Left kidney (tissue), 2 donors: ENCODE results near the gene SMIM14. TPM values are rescaled to one million over a fixed set of nuclear protein-coding genes. Genes with fewer than 3 reads are reported as not detected.
A peak's percentile ranks its signal among the peaks of the same experiment; 100 is the strongest.
"Not testable (repeated sequence)": the region's sequence is repeated elsewhere in the genome, so short reads cannot be mapped to it uniquely, and the experiment has no call there.

Experiments used
- DNase-seq: peaks from one replicate; pipeline ENCODE4 v3.0.0-alpha.2; 2013
- polyA plus RNA-seq: library from polyadenylated mRNA; unstranded; fragments of 120-200 nt; gene quantifications from one replicate; pipeline ENCODE4 v1.2.1, GENCODE V29; 2013; ENCODE audit not compliant: insufficient read length

The SMIM14 gene
- polyA plus RNA-seq, 1 donor, result 55.9 TPM

GRCh38 chr4:39533541-39533940 is 105.1 kb downstream of the SMIM14 start:
- DNase-seq, result no peak

GRCh38 chr4:39532237-39532636 is 106.4 kb downstream of the SMIM14 start:
- DNase-seq, result not testable (repeated sequence)

- DNase-seq, result no peak
These were observed 108.0 kb downstream of the SMIM14 start for GRCh38 chr4:39530682-39531081.

DNA sequence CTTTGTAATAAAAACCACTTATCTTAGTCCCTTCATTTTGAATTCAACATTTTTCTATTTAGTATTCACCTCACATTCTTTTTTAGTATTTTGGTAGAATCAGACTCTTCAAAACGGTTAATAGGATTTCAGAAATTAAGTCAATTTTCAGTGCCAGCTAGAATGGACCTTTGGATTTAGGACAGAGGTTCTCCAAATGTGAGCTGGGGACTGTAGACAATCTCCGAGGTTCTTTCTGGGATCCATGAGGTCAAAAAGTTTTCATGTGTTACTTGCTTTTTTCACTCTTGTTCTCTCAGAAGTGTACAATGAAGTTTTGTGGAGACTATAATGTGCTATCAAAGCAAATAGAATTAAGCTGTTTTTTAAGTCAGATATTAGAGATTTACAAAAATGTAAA is 109.1 kb downstream of the SMIM14 start:
- no peak for DNase-seq

DNA sequence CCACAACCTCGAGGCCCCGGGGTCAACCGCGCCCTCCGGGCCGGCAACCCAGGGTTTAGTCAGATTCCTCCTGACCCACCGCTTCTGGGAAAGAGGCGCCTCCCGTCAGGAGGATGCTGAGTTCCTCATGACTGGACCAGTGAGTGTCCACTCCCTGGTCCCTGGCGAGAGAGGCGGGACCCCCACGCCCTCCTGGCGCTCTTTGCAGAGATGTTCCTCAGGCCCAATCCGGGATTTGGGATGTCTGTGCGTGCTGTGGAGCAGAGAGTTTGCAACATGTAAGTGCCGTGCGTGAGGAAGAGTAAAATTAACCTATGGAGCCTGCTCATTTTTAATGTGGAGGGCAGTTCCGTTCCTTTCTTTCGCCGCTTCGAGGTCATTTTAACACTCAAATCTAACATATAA is 110.6 kb downstream of the SMIM14 start:
- DNase-seq, result no peak

- DNase-seq, result peak; percentile 98
These were observed 111.2 kb downstream of the SMIM14 start, which contains the start of gene UGDH for GRCh38 chr4:39527296-39528060. UGDH (minus strand) TSS chr4:39527439; CDS start chr4:39521512, 5,927 bp downstream.

DNA sequence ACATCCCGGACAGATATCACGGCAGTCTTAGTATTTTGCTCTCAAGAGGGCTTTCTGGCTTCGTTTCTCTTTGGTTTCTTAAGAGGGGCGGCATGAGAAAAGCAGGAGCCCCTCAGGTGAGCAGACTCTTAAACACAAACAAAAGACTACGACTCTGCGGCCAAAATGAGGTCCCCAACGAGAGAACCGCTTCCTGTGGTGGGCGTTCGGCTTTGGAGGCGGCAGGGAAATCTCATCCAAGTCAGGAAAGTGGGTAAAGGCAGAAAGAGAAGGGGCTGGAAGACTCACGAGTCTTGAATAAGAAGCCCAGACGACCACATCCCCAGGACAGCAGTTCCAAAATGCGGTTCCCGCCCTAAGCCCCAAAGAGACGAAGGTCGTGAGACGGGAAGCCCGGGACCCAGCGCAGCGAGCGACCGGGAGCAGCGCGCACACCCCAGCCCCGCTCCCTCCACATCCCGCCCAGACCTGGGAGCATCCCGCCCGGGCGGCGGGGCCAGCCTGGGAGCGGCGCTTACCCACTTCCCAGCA is 111.8 kb downstream of the SMIM14 start:
- peak; percentile 40 for DNase-seq

DNA sequence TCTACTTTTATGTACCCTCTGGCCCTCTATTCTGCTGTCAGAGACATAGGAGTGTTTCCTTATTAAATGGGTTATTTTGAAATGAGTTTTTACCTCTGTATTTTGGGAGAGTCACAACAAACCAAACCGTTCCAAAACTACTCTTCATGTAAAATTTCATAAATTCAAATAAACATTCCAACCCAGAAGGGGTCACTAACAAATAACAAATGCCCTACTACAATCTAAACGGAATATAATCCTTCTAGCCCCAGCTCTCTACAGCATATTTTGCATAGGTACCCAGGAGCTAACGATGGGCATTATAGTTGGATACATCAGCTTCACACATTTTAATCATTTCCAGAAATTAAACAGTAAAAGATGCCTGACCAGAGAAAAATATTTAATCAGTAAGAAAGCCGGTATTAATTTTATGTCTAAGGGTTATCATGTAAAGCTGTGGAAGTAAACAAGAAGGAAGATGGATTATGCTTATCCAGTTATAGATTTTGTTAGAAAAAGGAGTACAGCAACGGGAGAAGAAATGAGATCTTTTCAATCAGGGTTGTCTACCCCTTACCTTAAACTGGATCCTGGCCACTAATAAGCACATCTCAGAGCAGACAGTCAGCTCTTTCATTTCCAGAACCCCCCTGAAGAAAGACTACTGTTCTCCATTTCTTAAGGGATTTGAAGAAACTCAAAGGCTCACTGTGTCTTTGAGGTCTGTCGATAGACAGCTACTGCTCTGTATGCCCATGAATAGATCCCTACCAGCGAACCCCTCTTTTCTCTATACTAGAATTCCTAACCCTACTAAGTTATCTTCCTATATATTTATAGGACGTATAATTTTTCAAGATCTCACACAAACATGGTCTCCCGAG is 112.6 kb downstream of the SMIM14 start:
- no peak for DNase-seq

- DNase-seq, result no peak
These were observed 114.3 kb downstream of the SMIM14 start for GRCh38 chr4:39524161-39524957.

DNA sequence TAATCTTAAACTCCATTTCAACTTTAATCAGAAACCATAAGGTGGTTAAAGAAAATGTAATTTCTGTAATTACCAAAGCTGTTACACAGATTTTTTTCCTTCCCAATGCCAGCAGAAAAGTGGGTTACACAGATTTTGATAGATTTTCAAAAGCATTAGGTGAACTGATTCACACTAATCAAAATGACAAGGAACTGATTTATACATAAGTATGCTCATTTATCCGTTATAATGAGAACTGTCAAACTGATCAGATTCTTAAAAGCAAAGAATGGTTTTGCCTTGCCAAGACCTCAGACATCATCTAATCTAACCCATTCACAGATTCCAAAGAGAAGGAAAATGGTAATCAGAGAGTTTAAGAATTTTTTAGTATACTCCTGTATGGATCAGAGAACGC is 116.6 kb downstream of the SMIM14 start:
- no peak for DNase-seq

DNA sequence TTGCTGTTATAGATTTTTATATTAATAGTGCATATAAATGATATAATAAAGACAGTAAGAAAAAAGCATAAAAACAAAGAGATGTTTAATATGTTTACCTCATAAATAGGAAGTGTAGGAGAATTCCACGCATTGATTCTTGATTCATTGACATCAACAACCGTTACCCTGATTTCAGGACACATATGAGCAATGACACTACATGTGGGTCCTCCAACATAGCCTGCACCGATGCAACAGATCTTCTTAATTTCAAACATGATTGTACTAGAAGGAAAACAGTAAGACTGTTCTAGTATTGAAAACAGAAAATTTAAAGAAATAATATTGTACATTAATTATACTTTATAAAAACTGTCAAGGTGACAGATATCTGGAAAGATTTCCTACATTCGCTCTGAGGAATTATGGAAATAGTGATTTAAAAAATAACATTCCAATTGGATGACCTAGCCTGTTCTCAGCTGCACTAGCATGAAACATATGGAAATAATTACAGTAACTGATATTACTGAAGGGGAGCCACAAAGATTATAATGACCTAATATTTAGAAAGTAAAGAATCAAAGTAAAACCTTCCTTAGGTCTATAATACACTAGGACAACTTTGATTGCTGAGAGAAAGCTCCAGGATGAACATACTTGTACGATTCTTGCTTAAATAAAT is 117.3 kb downstream of the SMIM14 start:
- no peak for DNase-seq

DNA sequence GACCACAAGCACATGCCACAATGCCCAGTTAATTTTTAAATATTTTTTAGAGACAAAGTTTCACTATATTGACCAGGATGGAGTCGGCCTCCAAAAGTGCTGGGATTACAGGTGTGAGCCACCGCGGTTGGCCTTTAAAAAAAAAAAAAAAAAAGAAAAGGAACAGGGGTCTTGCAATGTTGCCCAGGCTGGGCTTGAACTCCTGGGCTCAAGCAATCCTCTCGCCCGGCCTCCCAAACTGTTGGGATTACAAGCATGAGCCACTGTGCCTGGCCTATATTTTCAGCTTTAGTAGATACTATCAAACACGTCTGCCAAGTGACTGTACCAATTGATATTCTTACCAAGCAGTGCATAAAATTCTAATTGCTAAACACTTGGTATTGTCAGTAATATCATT is 120.2 kb downstream of the SMIM14 start:
- no peak for DNase-seq

DNA sequence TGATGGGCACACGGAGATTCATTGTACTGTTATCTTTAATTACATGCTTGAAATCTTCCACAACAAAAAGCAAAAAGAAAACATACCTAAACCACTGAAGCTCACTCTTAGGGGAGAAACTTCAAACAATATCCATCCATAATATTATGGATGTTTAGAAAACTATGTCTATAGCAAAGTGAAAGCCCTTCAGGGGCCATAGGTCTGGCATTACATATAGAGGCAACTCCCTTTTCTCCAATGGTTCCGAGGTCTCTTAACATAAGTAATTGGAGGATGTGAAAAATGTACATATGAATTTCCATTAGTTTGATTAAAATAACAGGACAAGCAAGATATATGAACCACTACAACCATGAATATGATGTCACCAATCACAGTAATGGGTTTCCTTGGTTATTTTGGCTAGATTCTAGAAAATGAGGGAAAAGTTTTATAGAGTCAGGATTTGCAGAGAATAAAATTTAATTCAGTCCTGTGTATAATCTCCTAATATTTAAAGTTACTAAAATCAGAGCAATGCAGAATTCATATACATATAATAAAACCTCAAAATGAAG is 122.2 kb downstream of the SMIM14 start:
- DNase-seq, result no peak

DNA sequence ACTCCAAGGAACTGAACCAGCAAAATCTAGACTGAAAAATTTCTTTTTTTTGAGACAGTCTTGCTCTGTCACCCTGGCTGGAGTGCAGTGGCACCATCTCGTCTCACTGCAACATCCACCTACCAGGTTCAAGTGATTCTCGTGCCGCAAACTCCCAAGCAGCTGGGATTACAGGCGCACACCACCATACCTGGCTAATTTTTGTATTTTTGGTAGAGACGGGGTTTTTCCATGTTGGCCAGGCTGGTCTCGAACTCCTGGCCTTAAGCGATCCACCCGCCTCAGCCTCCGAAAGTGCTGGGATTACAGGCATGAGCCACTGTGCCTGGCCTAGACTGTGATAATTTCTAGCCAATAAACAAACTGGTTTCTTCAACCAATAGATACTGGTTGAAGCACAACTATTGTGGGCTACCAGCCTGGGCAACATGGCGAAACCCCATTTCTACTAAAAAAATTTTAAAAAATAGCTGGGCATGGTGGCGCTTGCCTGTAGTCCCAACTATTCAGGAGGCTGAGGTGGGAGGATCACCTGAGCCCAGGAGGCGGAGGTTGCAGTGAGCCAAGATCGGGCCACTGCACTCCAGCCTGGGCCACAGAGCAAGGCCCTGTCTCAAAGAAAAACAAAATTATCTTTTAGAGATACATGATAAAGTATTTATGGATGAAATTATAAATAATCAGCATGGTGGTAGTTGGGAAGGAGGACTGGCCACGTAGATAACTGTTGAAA is 122.8 kb downstream of the SMIM14 start:
- not testable (repeated sequence) for DNase-seq

GRCh38 chr4:39514888-39515401 is 123.7 kb downstream of the SMIM14 start:
- no peak for DNase-seq

- DNase-seq, result not testable (repeated sequence)
These were observed 124.4 kb downstream of the SMIM14 start for GRCh38 chr4:39514266-39514665.

DNA sequence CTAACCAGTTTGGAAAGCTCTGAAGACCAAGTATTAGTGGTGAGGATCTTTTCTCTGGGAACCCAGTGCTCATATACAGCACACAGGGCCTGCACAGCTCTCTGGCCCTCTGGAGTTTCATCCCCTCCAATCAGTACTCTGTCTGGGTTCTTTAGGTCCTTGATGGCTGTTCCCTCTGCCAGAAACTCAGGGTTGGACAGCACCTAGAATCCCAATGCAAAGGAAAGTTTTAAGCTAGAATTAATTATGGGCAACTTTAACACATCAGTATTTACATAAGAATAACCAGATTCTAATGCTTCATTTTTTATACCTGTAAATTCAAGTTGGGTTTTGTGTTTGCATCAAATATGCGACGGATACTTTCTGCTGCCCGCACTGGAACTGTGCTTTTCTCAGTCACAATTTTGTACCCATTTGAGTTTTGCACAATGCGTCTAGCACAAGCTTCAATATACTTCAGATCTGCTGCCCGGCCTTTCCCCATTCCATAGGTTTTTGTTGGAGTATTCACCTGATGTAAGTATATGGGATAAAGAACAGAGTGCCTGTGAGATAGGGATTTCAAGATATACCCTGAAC is 128.2 kb downstream of the SMIM14 start:
- no peak for DNase-seq

- DNase-seq, result no peak
These were observed 133.1 kb downstream of the SMIM14 start for GRCh38 chr4:39505581-39505980.

- DNase-seq, result no peak
These were observed 134.1 kb downstream of the SMIM14 start for GRCh38 chr4:39504538-39504937.

- DNase-seq, result not testable (repeated sequence)
These were observed 136.0 kb downstream of the SMIM14 start for GRCh38 chr4:39502664-39503035.
